HL-60 (cell line): ENCODE results near the gene ABCC8.

Experiments
- CTCF ChIP-seq: IDR thresholded peaks from one replicate; pipeline ENCODE4 v1.5.1; 2011; ENCODE audit warnings: low read length, control low read depth, inconsistent platforms; ENCODE audit not compliant: insufficient read depth
- POLR2AphosphoS5 ChIP-seq: IDR thresholded peaks from 2 replicates; pipeline ENCODE4 v1.6.1; 2012; ENCODE audit warnings: low read depth
- REST ChIP-seq: IDR thresholded peaks from 2 replicates; pipeline ENCODE4 v1.6.1; 2012; ENCODE audit warnings: low read depth; ENCODE audit not compliant: insufficient replicate concordance
- SPI1 ChIP-seq: IDR thresholded peaks from 2 replicates; pipeline ENCODE4 v1.6.1; 2012; ENCODE audit warnings: low read depth, mild to moderate bottlenecking, borderline replicate concordance

- TF ChIP-seq CTCF: no peak
- no peak for TF ChIP-seq REST
- TF ChIP-seq SPI1: no peak
- no peak for TF ChIP-seq POLR2AphosphoS5
Observed at GRCh38 chr11:17515443-17516176, 39.0 kb upstream of the ABCC8 start.
